ENCODE data around the gene CAND1.
A peak's percentile ranks its signal among the peaks of the same experiment; 100 is the strongest.

Gene CAND1

DNA sequence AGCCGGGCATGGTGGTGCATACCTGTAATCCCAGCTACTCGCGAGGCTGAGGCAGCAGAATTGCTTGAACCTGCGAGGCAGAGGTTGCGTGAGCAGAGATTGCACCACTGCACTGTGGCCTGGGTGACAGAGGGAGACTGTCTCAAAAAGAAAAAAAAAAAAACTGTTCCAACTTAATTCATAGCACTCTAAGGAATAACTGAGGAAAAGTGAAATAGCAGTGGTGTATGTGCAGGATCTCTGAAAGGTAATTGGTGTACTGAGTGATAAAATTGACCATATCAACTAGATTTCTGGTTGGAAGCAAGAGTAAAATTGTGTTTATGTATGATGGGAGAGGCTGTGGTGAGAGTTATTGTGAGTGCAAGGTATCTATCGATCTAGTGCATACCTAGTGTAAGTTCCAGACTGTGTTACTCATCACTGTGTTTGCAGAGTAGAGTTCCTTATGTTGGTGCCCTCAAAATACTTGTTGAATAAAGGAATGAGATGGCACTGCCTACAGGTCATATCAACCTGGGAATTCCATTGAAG, 6.3 kb downstream of the CAND1 start:
- DNase-seq, result no peak
- in situ Hi-C loops (cut with HindIII; ENCODE audit: low pct_ligation_motif_present, low pct_unique_long_range_greater_than_20kb, low sequenced_read_pairs), result no loop called here

DNA sequence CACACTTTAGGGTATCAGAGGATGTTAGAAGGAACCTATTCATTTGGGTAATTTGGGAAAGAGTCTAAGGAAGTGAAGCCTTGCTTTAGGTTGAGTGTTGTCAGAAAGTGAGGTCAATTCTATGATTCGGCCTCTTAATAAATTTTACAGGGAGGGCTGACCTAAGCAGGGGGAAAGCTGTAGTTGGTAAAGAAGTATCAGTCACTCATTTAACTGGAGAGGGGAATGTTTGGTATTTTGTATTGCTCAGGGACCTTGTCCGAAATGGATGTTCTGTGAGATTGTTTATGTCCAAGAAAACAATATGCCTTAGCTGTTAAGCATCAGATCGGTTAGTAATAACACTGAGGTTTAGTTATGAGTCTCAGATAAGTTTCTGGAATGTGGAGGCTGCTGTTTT, 7.3 kb downstream of the CAND1 start:
- in situ Hi-C loops (cut with HindIII; ENCODE audit: low pct_ligation_motif_present, low pct_unique_long_range_greater_than_20kb, low sequenced_read_pairs), result no loop called here
- DNase-seq, result no peak

DNA sequence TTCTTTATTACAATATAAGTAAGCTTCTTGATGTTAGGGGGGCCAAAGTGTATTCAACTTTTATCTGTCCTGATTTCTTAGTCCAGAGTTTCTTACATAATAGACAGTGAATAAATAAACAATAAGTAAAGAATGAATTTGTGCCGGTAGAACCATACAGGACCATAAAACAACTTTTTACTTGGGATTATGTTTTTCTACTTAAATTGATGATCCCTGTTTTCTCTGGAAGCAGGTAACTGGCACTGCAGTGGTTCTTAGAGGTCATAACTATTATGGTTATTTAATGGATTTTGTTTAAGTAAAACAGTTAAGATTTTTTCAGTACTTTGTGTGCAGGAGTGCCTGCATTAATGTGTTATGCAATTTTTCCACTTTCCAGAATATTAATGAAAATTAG, 10.5 kb downstream of the CAND1 start:
- in situ Hi-C loops (cut with HindIII; ENCODE audit: low pct_ligation_motif_present, low pct_unique_long_range_greater_than_20kb, low sequenced_read_pairs), result no loop called here
- no peak for DNase-seq

DNA sequence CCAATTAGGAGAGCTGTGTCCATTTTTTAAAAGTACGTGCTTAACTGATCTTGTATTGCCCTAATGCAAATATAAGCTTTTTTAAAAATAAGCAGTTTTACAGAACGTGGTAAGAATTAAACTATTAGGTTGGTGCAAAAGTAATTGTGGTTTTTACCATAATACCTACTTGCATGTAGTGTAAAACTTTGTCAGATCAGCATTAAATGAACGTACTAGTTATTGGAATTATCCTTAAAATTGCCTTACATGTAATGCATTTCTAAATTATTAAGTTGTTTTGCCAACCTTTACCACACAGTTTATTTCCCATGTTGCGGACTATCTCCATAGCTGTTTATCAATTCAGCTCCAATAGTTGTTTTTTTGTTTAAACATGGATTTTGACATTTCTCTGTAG, 10.9 kb downstream of the CAND1 start:
- no peak for DNase-seq
- in situ Hi-C loops (cut with HindIII; ENCODE audit: low pct_ligation_motif_present, low pct_unique_long_range_greater_than_20kb, low sequenced_read_pairs), result no loop called here

DNA sequence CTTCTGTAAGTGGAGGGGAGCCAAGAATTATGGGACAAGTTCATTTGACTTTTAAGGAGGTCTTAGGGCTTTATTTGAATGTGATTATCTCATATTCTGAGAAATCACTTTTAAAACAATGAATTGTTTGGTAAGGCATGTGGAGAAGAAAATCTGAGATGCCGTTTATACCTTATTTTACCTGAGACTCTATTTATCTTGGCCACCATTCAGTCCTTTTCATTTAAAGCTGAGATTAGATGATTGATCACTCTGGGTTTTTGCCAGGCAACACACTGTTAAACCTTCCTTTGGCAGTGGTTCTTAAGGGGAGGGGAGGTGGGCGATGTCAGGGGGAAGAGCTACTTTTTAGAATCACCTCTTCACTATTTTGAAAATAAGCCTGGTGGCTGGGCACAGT, 11.4 kb downstream of the CAND1 start:
- in situ Hi-C loops (cut with HindIII; ENCODE audit: low pct_ligation_motif_present, low pct_unique_long_range_greater_than_20kb, low sequenced_read_pairs), result no loop called here
- DNase-seq, result no peak

DNA sequence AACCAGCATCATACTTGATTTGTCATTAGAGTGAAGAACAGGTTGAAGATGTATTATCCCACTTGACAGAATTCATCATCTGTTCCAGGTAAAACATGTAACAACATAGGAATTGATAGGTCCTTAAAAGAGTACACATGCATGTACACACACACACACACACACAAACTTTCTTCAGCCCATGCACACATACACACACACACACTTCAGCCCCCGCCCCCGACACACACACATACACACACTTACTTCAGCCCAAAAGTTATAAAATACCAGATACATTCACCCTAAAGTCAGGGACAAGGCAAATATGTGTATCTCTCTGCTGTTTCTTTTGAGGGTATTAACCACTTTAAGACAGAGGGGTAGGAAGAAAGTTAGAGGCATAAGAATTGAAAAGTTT, 15.4 kb downstream of the CAND1 start:
- in situ Hi-C loops (cut with HindIII; ENCODE audit: low pct_ligation_motif_present, low pct_unique_long_range_greater_than_20kb, low sequenced_read_pairs), result no loop called here
- DNase-seq, result no peak

DNA sequence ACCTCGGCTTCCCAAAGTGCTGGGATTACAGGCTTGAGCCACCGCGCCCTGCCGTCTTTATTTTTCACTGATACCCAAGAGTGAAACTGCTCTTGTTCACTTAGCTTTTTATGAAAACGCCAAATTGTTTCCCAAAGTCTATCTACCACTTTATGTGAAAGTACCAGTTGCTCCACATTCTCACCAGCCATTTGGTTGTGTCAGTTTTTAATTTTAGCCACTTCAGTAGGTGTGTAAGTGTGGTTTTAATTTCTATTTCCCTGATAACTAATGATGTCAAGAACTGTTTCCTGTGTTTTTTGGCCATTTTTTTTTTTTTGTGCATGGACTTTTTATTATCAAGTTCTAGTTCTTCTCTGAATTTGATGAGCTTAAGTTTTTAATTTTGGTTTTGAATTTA, 17.1 kb downstream of the CAND1 start:
- no peak for DNase-seq
- in situ Hi-C loops (cut with HindIII; ENCODE audit: low pct_ligation_motif_present, low pct_unique_long_range_greater_than_20kb, low sequenced_read_pairs), result no loop called here

DNA sequence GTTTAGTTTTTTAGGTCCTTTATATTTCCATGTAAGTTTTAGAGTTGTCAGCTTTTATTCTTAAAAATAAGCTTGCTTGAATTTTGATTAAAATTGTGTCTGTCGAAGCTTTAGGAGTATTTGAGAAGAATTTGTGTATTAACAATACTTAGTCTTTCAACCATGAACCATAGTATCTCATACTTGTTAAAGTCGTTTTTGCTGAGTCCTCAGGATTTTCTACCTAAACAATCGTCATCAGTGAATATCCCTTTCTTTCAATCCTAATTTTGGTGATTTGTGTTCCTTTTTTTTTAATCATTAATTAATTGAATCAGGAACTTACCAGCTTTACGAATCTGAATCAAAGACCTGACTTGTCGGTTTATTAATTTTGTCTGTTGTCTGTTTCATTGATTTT, 18.2 kb downstream of the CAND1 start:
- no peak for DNase-seq
- in situ Hi-C loops (cut with HindIII; ENCODE audit: low pct_ligation_motif_present, low pct_unique_long_range_greater_than_20kb, low sequenced_read_pairs), result no loop called here

DNA sequence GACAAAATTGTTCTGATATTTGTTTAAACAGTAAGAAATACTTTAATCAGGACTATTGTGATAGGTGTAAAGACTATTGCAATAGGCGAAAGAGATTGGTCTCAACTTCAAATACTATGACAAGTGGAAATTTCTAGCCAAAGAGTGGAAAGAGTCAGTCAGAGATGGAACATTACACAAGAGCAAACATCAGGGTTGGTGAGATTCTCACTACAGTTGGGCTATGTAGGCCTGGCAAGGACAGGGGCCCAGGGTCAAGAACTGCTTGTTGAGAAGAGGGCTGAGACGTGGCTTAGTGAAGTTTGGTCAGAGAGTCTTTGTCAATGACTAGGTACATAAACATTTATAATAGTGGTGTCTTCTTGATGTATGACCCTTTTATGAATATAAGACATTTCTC, 19.4 kb downstream of the CAND1 start:
- in situ Hi-C loops (cut with HindIII; ENCODE audit: low pct_ligation_motif_present, low pct_unique_long_range_greater_than_20kb, low sequenced_read_pairs), result no loop called here
- DNase-seq, result no peak

DNA sequence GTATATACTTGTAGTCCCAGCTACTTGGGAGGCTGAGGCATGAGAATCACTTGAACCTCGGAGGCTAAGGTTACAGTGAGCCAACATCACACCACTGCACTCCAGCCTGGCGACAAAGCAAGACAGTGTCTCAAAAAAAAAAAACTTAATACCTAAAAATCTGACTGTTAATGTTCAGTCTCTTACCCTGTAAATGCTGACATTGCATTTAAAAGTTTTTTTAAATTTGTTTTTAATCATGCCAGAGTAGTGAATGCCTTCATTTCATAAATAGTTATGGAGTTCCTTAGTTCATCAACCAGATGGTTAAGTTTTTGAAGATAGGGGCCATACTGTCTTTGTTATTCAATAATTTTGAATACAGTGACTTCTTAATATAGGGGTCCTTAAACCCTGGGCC, 21.2 kb downstream of the CAND1 start:
- in situ Hi-C loops (cut with HindIII; ENCODE audit: low pct_ligation_motif_present, low pct_unique_long_range_greater_than_20kb, low sequenced_read_pairs), result no loop called here
- no peak for DNase-seq

DNA sequence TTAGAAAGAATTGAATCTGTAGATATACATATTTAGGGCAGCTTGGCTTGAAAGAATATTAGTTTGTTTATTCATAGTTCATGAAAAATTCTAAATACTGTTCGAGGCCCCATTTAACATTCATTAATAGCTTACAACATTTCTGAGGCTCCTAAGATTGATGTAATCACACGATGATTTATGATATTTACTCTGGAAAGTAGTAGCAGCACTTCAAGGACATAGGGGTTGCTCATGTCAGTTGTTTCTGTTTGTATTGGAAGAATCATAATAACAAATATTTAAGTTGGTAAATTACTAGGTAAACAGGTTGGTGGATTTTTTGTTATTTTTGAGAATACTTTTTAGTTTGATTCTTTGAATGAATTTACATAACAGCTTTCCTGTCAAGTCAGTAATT, 30.4 kb downstream of the CAND1 start:
- in situ Hi-C loops (cut with HindIII; ENCODE audit: low pct_ligation_motif_present, low pct_unique_long_range_greater_than_20kb, low sequenced_read_pairs), result no loop called here
- no peak for DNase-seq

DNA sequence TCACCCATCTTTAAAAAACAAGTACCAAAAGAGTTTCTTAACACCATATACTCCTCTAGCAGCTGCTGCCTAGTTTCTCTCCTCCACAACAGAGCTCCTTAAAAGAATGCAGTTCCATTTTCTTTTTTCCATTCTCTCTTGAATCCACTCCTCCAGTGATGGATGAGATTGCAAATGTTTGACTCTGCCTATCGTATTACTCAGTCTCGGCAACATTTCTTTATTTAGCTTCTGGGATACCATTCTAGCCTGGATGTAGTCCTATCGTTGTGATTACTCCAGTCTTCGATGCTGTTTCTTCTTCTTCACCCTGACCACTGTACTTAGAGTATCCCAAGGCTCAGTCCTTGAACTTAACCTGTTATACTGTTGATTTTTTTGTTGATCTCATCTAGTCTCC, 30.8 kb downstream of the CAND1 start:
- in situ Hi-C loops (cut with HindIII; ENCODE audit: low pct_ligation_motif_present, low pct_unique_long_range_greater_than_20kb, low sequenced_read_pairs), result no loop called here
- no peak for DNase-seq

DNA sequence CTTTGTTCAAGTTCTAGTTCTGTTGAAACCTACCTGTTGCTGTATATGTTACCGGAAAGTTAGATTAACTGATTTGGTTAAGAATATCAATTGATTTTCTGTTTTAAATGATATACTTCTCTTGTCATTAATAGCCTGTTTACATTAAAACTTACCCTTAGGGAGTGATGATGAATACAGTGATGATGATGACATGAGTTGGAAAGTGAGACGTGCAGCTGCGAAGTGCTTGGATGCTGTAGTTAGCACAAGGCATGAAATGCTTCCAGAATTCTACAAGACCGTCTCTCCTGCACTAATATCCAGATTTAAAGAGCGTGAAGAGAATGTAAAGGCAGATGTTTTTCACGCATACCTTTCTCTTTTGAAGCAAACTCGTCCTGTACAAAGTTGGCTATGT, 33.0 kb downstream of the CAND1 start:
- DNase-seq, result no peak
- in situ Hi-C loops (cut with HindIII; ENCODE audit: low pct_ligation_motif_present, low pct_unique_long_range_greater_than_20kb, low sequenced_read_pairs), result no loop called here

DNA sequence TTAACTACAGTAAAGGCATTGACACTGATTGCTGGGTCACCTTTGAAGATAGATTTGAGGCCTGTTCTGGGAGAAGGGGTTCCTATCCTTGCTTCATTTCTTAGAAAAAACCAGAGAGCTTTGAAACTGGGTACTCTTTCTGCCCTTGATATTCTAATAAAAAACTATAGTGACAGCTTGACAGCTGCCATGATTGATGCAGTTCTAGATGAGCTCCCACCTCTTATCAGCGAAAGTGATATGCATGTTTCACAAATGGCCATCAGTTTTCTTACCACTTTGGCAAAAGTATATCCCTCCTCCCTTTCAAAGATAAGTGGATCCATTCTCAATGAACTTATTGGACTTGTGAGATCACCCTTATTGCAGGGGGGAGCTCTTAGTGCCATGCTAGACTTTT, 36.4 kb downstream of the CAND1 start:
- in situ Hi-C loops (cut with HindIII; ENCODE audit: low pct_ligation_motif_present, low pct_unique_long_range_greater_than_20kb, low sequenced_read_pairs), result no loop called here
- DNase-seq, result no peak

DNA sequence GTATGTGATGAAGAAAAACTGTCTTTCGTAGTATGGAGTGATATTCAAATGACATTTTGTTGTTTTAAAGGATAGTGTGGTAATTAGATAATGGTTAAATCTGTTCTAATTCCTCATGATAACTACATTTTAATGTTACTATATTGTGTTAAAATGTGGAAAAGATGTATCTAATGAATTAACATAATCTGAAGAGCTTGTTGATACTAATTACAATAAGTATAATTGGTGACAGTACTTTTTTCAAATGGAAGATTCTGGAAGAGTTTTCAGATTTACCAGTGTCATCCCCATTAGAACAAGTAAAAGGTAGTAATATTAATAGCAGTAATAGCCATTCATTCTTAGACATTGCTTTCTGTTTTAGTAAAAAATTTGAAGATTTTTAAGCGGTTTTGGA, 37.6 kb downstream of the CAND1 start:
- no peak for DNase-seq
- in situ Hi-C loops (cut with HindIII; ENCODE audit: low pct_ligation_motif_present, low pct_unique_long_range_greater_than_20kb, low sequenced_read_pairs), result no loop called here

DNA sequence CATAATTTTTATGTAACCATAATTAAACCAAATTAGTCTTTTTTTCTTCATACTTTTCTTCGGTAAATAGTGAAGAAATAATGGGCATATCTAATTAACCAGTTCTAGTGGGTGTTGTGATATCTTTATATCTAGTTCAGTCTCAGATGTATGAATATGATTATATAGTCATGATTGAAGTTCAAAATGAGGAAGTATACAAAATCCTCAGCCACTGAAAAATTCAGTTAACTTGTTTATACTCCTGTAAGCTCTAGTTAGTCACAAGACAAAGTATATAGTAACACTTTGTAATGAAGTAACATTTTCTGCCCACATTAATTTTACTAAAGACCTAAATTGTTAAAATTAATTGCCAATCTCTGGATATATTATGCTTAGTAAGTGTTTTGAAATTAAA, 46.5 kb downstream of the CAND1 start:
- no peak for DNase-seq
- in situ Hi-C loops (cut with HindIII; ENCODE audit: low pct_ligation_motif_present, low pct_unique_long_range_greater_than_20kb, low sequenced_read_pairs), result no loop called here

DNA sequence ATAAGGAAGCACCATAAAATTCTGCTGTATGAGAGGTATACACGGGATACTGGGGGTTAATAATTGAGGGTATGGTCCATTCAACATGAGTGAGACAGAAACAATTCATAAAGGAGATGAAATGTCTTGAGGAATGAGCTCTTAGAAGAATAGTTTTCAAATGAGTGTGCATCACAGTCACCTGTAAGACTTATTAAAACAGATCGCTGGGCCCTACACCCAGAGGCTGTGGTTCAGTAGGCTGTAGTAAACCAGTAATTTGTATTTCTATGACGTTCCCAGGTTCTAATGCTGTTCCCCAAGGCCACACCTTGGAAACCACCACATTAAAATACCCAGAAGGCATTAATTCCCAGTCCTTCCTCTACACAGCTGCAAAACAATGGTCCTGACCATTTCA, 49.6 kb downstream of the CAND1 start:
- peak; percentile 14 for DNase-seq
- in situ Hi-C loops (cut with HindIII; ENCODE audit: low pct_ligation_motif_present, low pct_unique_long_range_greater_than_20kb, low sequenced_read_pairs), result no loop called here

DNA sequence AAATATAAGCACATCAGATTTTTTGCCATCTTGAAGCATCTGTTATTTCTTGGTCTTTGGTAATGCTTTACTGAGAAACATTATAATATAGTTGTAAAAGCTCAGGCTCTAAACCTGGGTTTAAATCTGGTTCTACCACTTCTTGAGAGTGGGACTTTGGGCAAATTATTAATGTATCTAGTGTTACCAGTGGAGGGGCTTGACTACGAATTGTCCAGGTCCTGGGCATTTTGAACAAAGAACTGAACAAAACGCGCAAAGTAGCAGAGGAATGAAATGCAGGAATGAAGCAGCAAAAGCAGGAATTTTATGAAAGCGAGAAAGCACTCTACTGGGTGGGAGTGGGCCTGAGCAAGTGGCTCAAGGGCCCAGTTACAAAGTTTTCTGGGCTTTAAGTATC, 50.8 kb downstream of the CAND1 start:
- in situ Hi-C loops (cut with HindIII; ENCODE audit: low pct_ligation_motif_present, low pct_unique_long_range_greater_than_20kb, low sequenced_read_pairs), result no loop called here
- no peak for DNase-seq

DNA sequence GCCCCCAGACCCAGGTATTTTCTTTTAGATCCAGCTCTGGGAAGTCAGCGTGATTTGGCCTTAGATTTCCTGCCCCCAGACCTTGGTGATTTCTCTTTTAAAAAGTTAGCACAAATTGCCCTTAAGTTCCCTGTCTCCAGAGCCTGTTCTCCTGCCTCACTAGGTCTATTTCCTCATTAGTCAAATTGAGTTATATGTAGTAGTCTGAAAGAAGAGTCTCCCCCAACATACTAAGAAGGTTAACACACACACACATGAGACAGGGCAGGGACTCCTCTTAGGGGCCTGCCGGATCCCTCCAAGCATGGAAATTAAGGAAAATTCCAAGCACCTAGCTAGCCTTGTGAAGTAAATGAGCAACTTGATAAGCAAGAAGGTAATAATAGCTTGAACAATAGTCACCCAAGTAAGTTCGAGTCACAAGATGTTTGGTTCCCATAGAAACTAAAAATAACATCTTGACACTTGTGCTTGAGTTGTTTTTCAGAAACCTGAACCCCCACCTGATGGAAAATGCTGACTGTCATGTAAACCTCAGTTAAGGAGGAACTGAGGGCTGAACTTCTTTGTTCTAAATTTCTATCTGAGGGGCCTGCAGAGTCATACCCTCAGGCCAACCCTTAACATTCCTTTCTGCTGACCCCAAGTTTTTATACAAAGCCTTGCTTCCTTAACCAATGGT, 51.6 kb downstream of the CAND1 start:
- in situ Hi-C loops (cut with HindIII; ENCODE audit: low pct_ligation_motif_present, low pct_unique_long_range_greater_than_20kb, low sequenced_read_pairs), result no loop called here
- DNase-seq, result no peak

DNA sequence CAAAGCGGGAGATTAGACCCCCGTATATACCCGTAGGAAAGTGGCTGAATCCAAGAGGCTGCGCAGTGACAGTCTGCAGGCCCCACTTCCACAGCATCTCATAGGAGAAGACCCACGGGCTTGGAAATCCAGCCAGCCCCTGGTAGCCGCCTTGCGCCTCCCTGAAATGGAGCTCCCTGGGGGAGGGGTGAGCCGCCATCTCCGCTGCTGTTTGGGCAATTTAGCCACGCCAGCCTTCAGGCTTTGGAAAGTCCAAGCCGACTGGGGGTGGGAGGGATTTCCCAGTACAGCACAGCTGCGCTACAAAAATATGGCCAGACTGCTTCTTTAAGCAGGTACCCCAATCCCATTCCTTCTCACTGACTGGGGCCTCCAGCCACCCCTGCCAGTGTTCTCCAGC, 53.4 kb downstream of the CAND1 start:
- in situ Hi-C loops (cut with HindIII; ENCODE audit: low pct_ligation_motif_present, low pct_unique_long_range_greater_than_20kb, low sequenced_read_pairs), result no loop called here

DNA sequence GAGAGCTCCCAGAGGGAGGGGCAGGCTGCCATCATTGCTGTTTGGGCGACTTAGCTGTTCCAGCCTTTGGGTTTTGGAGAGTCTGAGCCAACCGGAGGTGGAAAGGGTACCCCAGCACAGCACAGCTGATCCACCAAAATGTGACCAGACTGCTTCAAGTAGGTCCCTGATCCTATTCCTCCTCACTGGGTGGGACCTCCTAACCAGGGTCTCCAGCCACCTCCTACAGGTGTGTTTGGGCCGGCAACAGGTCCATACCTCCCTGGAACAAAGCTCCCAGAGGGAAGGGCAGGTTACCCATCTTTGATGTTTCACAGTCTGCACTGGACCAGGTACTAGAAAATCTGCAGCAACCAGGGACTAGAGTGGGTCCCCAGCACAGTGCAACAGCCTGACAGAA, 53.8 kb downstream of the CAND1 start:
- no peak for DNase-seq
- in situ Hi-C loops (cut with HindIII; ENCODE audit: low pct_ligation_motif_present, low pct_unique_long_range_greater_than_20kb, low sequenced_read_pairs), result no loop called here

More for the DNA sequence above, 53.4 kb downstream of the CAND1 start:
- no peak for DNase-seq
